ENCODE measurements around the gene ATP11A. TPM values are rescaled to one million over a fixed set of nuclear protein-coding genes. Genes with fewer than 3 reads are reported as not detected.

ATP11A gene
- total RNA-seq, 2 donors from 2014 or later: 15.8 to 19.6 TPM

- TF ChIP-seq CTCF (IDR thresholded peaks at IDR 0.05): no peak
- Histone ChIP-seq H3K4me3 (peak overlapping the region; percentile 38), H3K36me3 (no peaks in the 10 kb centered on the region), H3K9me3 (no peaks in the 10 kb centered on the region), H3K4me1 (peaks cover 17% of the 10 kb centered on the region), H3K9ac (ENCODE audit: low read depth in 2 of 2, low read length in 2 of 2) (peak overlapping the region; percentile 2 to 40), H3K27ac (no peak overlapping the region), H3K27me3 (peaks cover 12% of the 10 kb centered on the region)
- intact Hi-C loops (cut with DNase I): no loop called here
- DNase-seq: no peak
Observed at GRCh38 chr13:112894673-112895481, 205.0 kb downstream of the ATP11A start.

DNA sequence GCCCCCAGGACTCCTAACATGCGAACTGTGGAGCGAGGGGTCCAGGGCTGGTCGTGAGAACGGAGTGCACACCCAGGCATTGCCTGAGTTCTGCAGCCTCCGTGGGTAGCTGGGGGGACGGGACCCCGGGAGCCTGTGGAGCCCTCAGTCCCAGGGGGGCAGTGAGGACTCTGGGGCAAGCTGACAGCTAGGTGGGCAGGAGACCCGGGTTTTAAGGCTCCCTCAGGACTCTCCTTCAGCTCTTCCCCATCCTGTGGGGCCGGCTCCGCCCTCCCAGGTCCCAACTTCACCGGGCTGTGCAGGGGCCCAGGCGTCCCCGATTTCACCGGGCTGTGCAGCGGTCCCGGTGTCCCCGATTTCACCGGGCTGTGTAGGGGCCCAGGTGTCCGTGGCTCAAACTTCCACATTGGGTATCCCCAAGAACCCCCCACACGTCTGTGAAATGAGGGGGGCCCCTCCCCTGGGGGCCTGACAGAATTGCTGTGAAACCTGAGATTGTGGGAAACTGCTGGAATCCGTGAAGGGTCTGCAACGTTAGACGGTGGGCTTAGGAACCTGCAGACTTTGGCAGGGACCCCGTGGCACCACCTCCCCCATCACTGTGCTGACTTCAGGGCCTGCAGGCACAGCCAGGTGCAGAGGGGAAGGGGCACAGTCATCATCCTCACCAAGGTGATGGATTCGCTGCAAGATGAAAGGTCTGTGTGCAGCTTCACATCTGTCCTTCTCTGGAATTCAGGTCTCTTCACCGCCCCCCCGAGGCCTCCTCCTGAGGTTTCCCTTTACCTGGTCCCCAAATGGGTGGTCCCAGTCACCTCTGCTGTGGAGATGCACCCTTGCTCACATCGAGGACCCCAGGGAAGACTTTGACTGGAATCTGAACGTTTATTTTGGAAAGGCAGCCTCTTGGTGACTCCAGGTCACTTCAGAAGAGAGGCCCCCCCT lies 206.0 kb downstream of the ATP11A start:
- Histone ChIP-seq H3K4me3 (no peak overlapping the region), H3K27ac (no peak overlapping the region), H3K4me1 (peaks cover 17% of the 10 kb centered on the region), H3K9me3 (no peaks in the 10 kb centered on the region), H3K36me3 (no peaks in the 10 kb centered on the region), H3K27me3 (peaks cover 12% of the 10 kb centered on the region), H3K9ac (ENCODE audit: low read depth in 2 of 2, low read length in 2 of 2) (peak overlapping the region in 1 of 2 donors; percentile 2)
- no peak for TF ChIP-seq CTCF (IDR thresholded peaks at IDR 0.05)
- DNase-seq: no peak
- intact Hi-C loops (cut with DNase I): no loop called here

DNA sequence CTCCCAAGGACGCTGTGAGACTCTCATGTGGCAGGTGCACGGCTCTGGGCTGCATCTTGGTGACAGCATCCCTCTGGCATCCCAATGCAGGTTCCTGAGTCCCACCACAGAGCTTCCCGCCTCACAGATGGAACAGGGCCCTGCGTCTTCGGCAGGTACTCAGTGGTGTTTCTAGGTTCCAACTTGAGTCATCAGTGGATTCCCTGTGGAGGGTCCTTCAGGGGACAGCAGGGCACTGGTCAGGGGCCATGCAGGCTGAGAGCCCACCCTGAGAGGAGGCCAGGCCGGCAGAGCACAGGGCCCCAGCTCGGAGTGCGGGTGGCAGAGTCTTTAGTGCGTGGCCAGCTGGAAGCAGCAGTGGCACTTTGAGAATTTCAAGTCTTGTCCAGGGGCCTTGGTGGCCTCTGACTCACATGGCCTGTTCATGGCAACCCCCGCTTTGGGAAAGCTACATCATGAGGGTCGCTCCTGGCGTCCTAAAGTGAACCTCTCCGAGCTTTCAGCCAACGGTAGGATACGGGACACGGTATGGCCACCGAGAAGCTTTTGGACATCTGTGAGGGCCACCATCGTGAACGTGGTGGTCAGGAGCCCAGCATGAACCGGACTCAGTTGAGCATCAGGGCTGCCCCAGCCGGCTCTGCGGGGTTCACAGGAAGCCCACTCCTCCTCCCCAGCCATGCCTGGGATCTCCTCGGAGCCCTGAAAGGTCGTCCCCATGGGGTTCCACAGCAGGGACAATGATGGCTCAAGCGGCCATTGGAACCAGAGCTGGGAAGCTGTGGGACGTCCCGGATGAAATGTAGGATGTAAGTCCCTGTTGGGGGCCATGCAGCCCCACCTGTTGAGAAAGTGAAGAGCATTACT lies 207.1 kb downstream of the ATP11A start:
- DNase-seq: no peak
- H3K27ac ChIP-seq: no peak overlapping the region
- intact Hi-C loops (cut with DNase I): no loop called here
- H3K4me1 ChIP-seq: peaks cover 17% of the 10 kb centered on the region
- no peaks in the 10 kb centered on the region for H3K36me3 ChIP-seq
- no peak overlapping the region for H3K4me3 ChIP-seq
- no peak overlapping the region for H3K9ac ChIP-seq (ENCODE audit: low read depth in 2 of 2, low read length in 2 of 2)
- peaks cover 12% of the 10 kb centered on the region for H3K27me3 ChIP-seq
- no peaks in the 10 kb centered on the region for H3K9me3 ChIP-seq
- no peak for TF ChIP-seq CTCF (IDR thresholded peaks at IDR 0.05)

DNA sequence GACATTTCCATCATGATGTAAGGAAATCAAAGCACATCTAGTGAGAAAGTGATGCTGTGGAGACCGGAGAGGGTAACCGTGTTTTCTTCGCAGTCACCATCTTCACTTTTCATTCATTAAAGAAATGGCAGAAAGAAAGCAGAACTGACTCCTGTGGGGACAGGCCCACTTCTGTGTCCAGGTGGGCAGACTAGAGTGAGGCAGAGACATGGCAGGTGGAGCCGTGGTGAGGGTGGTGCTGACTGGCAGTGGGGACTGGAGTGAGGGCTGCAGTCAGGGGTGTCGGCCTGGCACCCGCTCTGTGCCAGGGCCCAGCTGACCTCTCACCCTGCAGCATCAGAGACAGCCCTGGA lies 207.7 kb downstream of the ATP11A start:
- peaks cover 12% of the 10 kb centered on the region for H3K27me3 ChIP-seq
- H3K36me3 ChIP-seq: no peaks in the 10 kb centered on the region

More for the DNA sequence above, 207.7 kb downstream of the ATP11A start:
- H3K27ac ChIP-seq: no peak overlapping the region
- H3K9me3 ChIP-seq: no peaks in the 10 kb centered on the region
- H3K9ac ChIP-seq (ENCODE audit: low read depth in 2 of 2, low read length in 2 of 2): no peak overlapping the region
- intact Hi-C loops (cut with DNase I): no loop called here
- peaks cover 17% of the 10 kb centered on the region for H3K4me1 ChIP-seq
- DNase-seq: no peak
- no peak overlapping the region for H3K4me3 ChIP-seq
- no peak for TF ChIP-seq CTCF (IDR thresholded peaks at IDR 0.05)

Measured in colonic mucosa (tissue), 4 donors.